GM13976 (cell line): ENCODE results near the gene NRP2.

Experiments
- DNase-seq: peaks from one replicate; pipeline ENCODE4 v3.0.0; 2012; ENCODE audit warnings: low spot score
- in situ Hi-C: fragments of 300-500 bp; cut with MboI; formaldehyde crosslinking; loops from one replicate; pipeline ENCODE4 v1.12.0; 2022; ENCODE audit warnings: low sequenced_read_pairs, mixed read lengths, inconsistent platforms; ENCODE audit not compliant: unreplicated experiment
- TF ChIP-seq, protein P1 (sequence below): IDR thresholded peaks from 2 replicates; pipeline ENCODE4 v1.5.1; 2012; ENCODE audit warnings: borderline replicate concordance, mild to moderate bottlenecking; ENCODE audit not compliant: insufficient read depth; ENCODE audit errors: extremely low read depth, missing control alignments, control extremely low read depth

Gene NRP2

DNA sequence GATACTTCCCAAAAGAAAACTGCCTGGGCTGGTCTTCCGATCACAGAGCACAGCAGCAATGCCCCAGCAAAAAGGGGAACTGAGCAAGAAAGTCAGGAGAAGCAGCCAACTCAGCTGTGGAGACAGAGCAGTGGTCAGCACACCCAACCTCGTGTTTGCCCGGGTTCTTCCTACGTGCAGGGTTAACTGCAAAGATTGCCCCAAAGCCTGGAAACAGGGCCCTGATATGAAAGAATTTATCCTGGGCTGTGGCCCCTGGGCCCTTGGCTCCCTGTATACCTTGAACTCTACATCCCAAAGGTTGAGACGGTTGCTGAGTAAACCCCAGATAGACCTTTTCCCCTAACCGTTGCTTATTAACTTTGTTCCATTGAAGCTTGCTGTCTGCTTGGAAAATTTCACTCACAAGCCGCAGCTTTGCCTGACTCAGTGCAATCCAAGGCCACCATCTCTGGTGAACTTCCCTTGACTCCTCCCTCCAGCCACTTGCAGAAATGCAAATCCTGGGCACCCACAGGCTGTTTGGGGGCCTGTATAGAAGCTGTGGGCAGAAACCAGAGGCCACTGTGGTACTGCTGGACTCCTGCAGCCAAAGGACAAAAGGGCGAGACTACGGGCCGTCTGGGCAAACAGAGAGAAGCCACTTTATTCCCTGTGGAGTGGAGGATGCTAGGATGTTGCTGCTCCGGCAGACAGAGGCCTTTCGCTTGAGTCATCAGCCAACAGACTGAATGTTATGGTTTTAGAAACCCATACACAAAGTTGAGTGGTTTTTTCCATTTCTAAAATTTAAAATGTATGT lies 18.2 kb downstream of the NRP2 start:
- in situ Hi-C loops, result no loop called here
- TF ChIP-seq, protein P1, sequence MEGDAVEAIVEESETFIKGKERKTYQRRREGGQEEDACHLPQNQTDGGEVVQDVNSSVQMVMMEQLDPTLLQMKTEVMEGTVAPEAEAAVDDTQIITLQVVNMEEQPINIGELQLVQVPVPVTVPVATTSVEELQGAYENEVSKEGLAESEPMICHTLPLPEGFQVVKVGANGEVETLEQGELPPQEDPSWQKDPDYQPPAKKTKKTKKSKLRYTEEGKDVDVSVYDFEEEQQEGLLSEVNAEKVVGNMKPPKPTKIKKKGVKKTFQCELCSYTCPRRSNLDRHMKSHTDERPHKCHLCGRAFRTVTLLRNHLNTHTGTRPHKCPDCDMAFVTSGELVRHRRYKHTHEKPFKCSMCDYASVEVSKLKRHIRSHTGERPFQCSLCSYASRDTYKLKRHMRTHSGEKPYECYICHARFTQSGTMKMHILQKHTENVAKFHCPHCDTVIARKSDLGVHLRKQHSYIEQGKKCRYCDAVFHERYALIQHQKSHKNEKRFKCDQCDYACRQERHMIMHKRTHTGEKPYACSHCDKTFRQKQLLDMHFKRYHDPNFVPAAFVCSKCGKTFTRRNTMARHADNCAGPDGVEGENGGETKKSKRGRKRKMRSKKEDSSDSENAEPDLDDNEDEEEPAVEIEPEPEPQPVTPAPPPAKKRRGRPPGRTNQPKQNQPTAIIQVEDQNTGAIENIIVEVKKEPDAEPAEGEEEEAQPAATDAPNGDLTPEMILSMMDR, result no peak
- no peak for DNase-seq

DNA sequence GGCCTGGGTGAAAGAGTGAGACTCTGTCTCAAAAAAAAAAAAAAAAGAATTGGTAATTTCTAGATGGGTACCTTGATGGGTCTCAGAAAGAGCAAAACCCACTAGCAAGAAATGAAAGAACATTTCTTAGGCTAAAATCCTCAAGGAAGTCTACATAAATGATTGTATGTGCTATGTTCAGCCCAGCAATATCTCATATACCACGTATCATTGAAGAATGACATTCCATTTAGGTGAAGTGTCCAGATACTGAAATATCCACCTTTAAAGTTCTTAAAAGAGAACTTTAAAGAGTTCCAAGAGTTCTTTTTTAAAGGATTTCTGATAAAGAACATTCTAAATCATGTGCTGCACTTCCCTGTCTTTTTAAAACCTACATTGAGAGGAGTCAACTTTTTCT lies 19.2 kb downstream of the NRP2 start:
- in situ Hi-C loops, result no loop called here

DNA sequence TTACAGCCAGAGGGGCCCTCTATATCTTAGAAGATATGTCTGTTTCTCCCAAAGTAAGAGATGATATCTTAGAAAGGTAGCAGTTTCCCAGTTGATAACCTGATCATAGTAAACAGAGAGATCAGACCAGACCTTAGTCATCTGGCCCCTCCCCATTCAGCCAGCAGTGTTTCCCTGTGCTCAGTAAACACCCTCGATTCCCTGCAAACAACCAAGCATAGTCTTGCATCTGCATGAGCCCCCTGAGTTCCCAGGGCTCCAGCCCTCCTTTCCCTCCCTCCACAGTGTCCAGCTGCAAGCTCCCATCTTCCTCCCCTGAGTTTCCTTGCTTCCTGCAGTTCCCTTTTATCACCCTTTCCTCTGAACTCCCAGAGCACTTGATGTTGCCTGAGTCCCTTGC lies 20.3 kb downstream of the NRP2 start:
- TF ChIP-seq, protein P1, result no peak
- no peak for DNase-seq
- in situ Hi-C loops, result no loop called here

More for the DNA sequence above, 19.2 kb downstream of the NRP2 start:
- DNase-seq, result no peak
- TF ChIP-seq, protein P1, result no peak

DNA sequence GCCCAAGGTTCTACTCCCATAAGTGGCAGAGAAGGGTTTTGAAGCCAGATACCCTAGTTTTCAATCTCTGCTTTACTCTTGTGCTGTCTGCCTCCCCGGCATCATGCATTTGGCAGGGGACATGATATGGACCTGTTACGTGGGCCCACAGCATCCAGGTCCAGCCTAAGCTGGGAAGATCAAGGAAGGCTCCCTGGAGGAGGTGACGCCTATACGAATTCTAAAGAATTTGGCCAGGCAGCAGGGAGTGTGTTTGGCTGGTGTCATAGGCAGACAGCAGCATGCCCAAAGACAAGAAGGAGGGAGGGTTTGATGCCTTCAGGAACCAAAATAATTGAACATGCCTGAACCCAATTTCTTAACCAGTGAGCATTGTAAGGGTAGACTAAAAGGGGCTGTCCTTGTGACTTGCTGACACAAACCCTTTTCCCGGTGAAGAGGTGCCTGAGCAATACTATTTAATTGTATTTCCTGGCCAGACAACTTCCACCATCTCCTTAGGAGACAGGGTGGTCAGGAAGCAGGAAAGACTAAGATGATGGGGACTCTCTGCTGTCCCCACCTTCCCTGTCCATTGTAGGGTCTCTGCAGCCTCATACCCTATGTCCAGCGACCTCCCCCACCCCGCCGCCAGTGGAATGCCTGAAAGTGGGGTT lies 21.3 kb downstream of the NRP2 start:
- TF ChIP-seq, protein P1, result no peak
- in situ Hi-C loops, result no loop called here
- DNase-seq, result no peak

DNA sequence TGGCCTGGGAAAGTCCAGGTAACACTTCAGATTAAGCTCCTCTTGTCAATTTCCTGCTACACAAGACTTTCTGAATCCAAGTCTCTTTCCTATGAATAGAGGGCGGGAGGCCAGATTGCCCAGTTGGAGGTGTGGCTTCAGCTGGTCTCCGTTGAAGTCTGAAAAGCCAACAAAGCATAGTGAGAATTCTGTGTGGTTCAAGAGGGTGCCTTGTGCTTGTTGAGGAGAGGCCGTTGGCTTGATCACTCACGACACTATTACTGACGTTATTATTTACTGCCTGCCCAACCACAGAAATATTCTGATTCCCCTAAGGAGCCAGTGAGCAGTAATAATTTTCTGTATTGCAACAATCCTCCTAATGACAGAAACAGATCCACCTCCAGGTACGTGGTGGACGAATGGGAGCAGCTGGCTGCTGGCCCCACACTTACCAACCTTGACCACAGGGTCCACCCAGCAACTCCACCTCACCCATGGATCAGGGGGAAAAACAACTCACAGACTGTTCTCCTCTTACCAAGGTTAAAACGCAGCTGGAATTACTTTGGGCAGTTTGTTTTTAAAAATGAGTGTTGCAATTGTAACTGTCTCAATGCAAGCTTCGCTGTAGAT lies 21.9 kb downstream of the NRP2 start:
- in situ Hi-C loops, result no loop called here
- TF ChIP-seq, protein P1, result no peak
- no peak for DNase-seq

DNA sequence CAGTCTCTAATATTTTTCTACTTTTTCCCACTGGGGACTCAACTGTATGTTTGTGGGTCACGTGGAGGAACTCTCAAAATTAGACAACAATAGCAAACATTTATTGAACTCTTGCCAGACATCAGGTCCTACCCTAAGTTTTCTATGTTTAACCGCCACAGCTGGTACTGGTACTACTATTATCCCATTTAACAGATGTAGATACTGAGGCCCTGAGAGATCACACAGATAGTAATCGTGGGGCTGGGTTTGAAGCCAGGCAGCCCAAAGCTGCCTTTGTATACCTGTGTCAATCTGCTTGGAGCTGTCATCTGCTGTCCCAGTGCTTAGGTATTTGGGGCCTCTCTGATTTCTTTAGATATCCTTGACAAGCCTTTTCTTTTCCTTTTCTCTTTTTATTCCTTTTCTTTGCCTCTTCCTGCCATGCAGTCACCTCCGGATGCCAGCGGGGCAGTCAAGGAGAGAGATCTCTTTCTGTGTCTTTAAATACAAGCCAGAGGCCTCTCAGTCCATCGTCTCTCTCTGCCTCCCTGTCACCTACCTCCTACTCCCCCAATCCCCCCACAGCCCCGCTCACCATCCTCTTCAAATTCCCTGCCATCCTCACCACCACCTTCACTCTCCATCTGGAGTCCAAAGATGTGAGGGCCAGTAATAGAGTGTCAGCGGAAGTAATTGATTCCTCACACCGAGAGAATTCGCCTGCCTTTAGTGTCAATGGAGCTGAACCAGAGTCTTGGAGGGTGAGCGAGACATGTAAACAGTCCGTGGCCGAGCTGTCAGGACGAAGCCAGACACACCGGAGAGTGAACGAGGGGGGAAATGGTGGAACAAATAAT lies 23.4 kb downstream of the NRP2 start:
- in situ Hi-C loops, result no loop called here
- TF ChIP-seq, protein P1, result no peak
- DNase-seq, result no peak
